Adrenal gland (tissue), 12 donors: ENCODE data around the gene MYO1A. TPM values are rescaled to one million over a fixed set of nuclear protein-coding genes. Genes with fewer than 3 reads are reported as not detected.

ENCODE experiments used
- DNase-seq, 7 donors: peaks; one replicate each; pipeline ENCODE4 v3.0.0-alpha.2; 2019 to 2020
- H3K27ac ChIP-seq, 5 donors: fragments of 200-600 bp; sonication (generic) in 4 of 5; 1 replicate in 3 of 5; 2 replicates in 2 of 5; pipeline versions ENCODE4 v1.5.1 to v1.8.0; 2016 to 2020; ENCODE audit warnings: mild to moderate bottlenecking in 1 of 5
- H3K27me3 ChIP-seq: fragments of 200-600 bp; 2 replicates; pipeline ENCODE4 v1.8.0; 2021
- H3K36me3 ChIP-seq, 2 donors: fragments of 200-600 bp; replicated peaks in 1 of 2; 1 replicate in 1 of 2; 2 replicates in 1 of 2; pipeline versions ENCODE4 v1.5.1 to v1.8.0; 2018 to 2022
- H3K4me1 ChIP-seq, 2 donors: fragments of 200-600 bp; replicated peaks in 1 of 2; 1 replicate in 1 of 2; 2 replicates in 1 of 2; pipeline versions ENCODE4 v1.5.1 to v1.8.0; 2018 to 2021
- H3K4me3 ChIP-seq, 4 donors: fragments of 200-600 bp; sonication (generic) in 3 of 4; one replicate each; pipeline ENCODE4 v1.5.1; 2016 to 2018
- H3K9me3 ChIP-seq, 3 donors: fragments of 200-600 bp; sonication (generic) in 1 of 3; replicated peaks in 1 of 3; 1 replicate in 2 of 3; 2 replicates in 1 of 3; pipeline versions ENCODE4 v1.5.1 to v1.8.0; 2016 to 2021
- CTCF ChIP-seq, 6 experiments: fragments of 450-650 bp in 4 of 6; fragments of 200-600 bp in 2 of 6; sonication (generic) in 1 of 6; IDR thresholded peaks; 1 replicate in 5 of 6; 2 replicates in 1 of 6; pipeline versions ENCODE4 v1.5.1 to v1.8.0; 2016 to 2021; ENCODE audit warnings: antibody characterized with exemption in 6 of 6, mild to moderate bottlenecking in 2 of 6, moderate library complexity in 1 of 6
- POLR2A ChIP-seq, 2 donors: fragments of 450-650 bp; IDR thresholded peaks; one replicate each; pipeline ENCODE4 v1.6.1; 2017; ENCODE audit warnings: antibody characterized with exemption in 2 of 2, mild to moderate bottlenecking in 2 of 2, moderate library complexity in 1 of 2
- WGBS, 4 donors: extraction: QIAGEN DNeasy Blood & Tissue Kit in 2 of 4; methylation state at CpG; one replicate each; pipeline versions ENCODE4 v1.1.5 to v1.1.7; 2013 to 2017; 5-methylcytosine and 5-hydroxymethylcytosine counted together
- intact Hi-C, 2 donors: fragments of 100-400 bp; cut with DNase I; formaldehyde crosslinking; loops; one replicate each; pipeline versions ENCODE4 v1.14.1 to v1.15.0; 2022 to 2023
- polyA plus RNA-seq, 3 donors: library from polyadenylated mRNA; stranded (reverse); fragments of 200-250 nt in 2 of 3; fragments of 350-450 nt in 1 of 3; fragmentation: Illumina TruSeq in 1 of 3; extraction: RNeasy Lipid Tissue Mini Kit (QIAGEN cat#74804) in 1 of 3; gene quantifications; one replicate each; pipeline ENCODE4 v1.2.3, GENCODE V29; 2013 to 2014
- total RNA-seq, 9 donors: library from RNA; depleted of rRNA in 4 of 9; stranded (reverse); fragments of >200 nt in 4 of 9; fragments of 120-200 nt in 1 of 9; fragmentation: NEBNext Ultra II Directional in 1 of 9; extraction: Animal tissue kit (Norgen Biotek cat#: 25700) in 1 of 9; gene quantifications; one replicate each; pipeline versions ENCODE4 v1.1.0 to v1.2.4, GENCODE V29; 2013 to 2023
- donor health status: healthy with polysubstance abuse.
- donor health status: Bipolar disorder and iron deficiency.
- donor health status: DM: yes; HTN: yes; CAD: no.
- donor health status: DM: no; HTN: no; CAD: no.
- donor health status: DM: no; HTN: no; CAD: no.
- donor health status: DM: yes; HTN: yes; CAD: no.

MYO1A gene
- total and polyA plus RNA-seq, 12 donors: under 0.01 to 1.6 (median 0.53) TPM; not detected in 1

- H3K27ac ChIP-seq: no peak overlapping the region
- no peaks in the 10 kb centered on the region for H3K27me3 ChIP-seq
- H3K4me1 ChIP-seq: peaks cover 8 to 30% of the 10 kb centered on the region in 2 donors
- TF ChIP-seq CTCF (IDR thresholded peaks at IDR 0.05): no peak
- TF ChIP-seq POLR2A (IDR thresholded peaks at IDR 0.05): no peak
- no peak for DNase-seq
- WGBS, 4 donors: 81 to 94% (median 84%) methylated on average over 6 of the region's 6 CpGs
- intact Hi-C loops: loop anchor here in 1 of 2 donors (5.0 kb wide), 1 partner anchor 247 kb away; no protein-coding TSS in a partner anchor
- H3K36me3 ChIP-seq: peaks cover 0 to 36% of the 10 kb centered on the region in 2 donors
- H3K4me3 ChIP-seq: no peak overlapping the region
- H3K9me3 ChIP-seq: no peaks in the 10 kb centered on the region
Measured at GRCh38 chr12:57004651-57005050, 45.3 kb downstream of the MYO1A start.

- intact Hi-C loops: loop anchor here in 1 of 2 donors (5.0 kb wide), 1 partner anchor 246 kb away; no protein-coding TSS in a partner anchor
Measured at GRCh38 chr12:57003395-57003794, 46.5 kb downstream of the MYO1A start.

GRCh38 chr12:57001448-57001906, 48.5 kb downstream of the MYO1A start:
- Histone ChIP-seq H3K4me3 (no peak overlapping the region), H3K27me3 (no peaks in the 10 kb centered on the region), H3K4me1 (peaks cover 8 to 24% of the 10 kb centered on the region in 2 donors), H3K9me3 (no peaks in the 10 kb centered on the region), H3K36me3 (peaks cover 0 to 36% of the 10 kb centered on the region in 2 donors), H3K27ac (peak overlapping the region in 1 of 5 donors; percentile 0)
- TF ChIP-seq CTCF (IDR thresholded peaks at IDR 0.05): peak; percentile 58 to 83 (median 68)
- TF ChIP-seq POLR2A (IDR thresholded peaks at IDR 0.05): no peak
- DNase-seq: peak; percentile 56 to 86 (median 66)
- intact Hi-C loops: loop anchor here in 1 of 2 donors (5.0 kb wide), 1 partner anchor 244 kb away; no protein-coding TSS in a partner anchor
- WGBS, 4 donors: 30 to 44% (median 38%) methylated on average over 9 to 13 of the region's 13 CpGs

More at GRCh38 chr12:57003395-57003794, 46.5 kb downstream of the MYO1A start:
- 90 to 93% (median 92%) methylated on average over 12 to 13 of the region's 13 CpGs for WGBS, 4 donors
- peaks cover 0 to 36% of the 10 kb centered on the region in 2 donors for H3K36me3 ChIP-seq
- H3K27me3 ChIP-seq: no peaks in the 10 kb centered on the region
- no peak overlapping the region for H3K27ac ChIP-seq
- no peak for TF ChIP-seq POLR2A (IDR thresholded peaks at IDR 0.05)
- no peak overlapping the region for H3K4me3 ChIP-seq
- no peak for DNase-seq
- no peaks in the 10 kb centered on the region for H3K9me3 ChIP-seq
- H3K4me1 ChIP-seq: peaks cover 8 to 25% of the 10 kb centered on the region in 2 donors

GRCh38 chr12:57000393-57000792, 49.5 kb downstream of the MYO1A start:
- WGBS, 4 donors: 33 to 79% (median 61%) methylated on average over 1 of the region's 1 CpG
- H3K4me1 ChIP-seq: peaks cover 3 to 21% of the 10 kb centered on the region in 2 donors
- H3K4me3 ChIP-seq: no peak overlapping the region
- TF ChIP-seq POLR2A (IDR thresholded peaks at IDR 0.05) (no peak), CTCF (IDR thresholded peaks at IDR 0.05) (no peak)
- H3K27me3 ChIP-seq: no peaks in the 10 kb centered on the region
- H3K9me3 ChIP-seq: no peaks in the 10 kb centered on the region
- peak in 1 of 7 donors; percentile 14 for DNase-seq
- H3K27ac ChIP-seq: no peak overlapping the region
- H3K36me3 ChIP-seq: peaks cover 0 to 36% of the 10 kb centered on the region in 2 donors
- intact Hi-C loops: loop anchor here in 1 of 2 donors (5.0 kb wide), 1 partner anchor 243 kb away; no protein-coding TSS in a partner anchor

- intact Hi-C loops: no loop called here
- WGBS, 4 donors: 84 to 96% (median 86%) methylated on average over 4 of the region's 4 CpGs
- H3K36me3 ChIP-seq: peaks cover 0 to 34% of the 10 kb centered on the region in 2 donors
- DNase-seq: peak in 1 of 7 donors; percentile 45
- no peak overlapping the region for H3K4me3 ChIP-seq
- peaks cover 0 to 15% of the 10 kb centered on the region in 2 donors for H3K4me1 ChIP-seq
- H3K27me3 ChIP-seq: no peaks in the 10 kb centered on the region
- no peaks in the 10 kb centered on the region for H3K9me3 ChIP-seq
- TF ChIP-seq CTCF (IDR thresholded peaks at IDR 0.05) (no peak), POLR2A (IDR thresholded peaks at IDR 0.05) (no peak)
- no peak overlapping the region for H3K27ac ChIP-seq
Measured at GRCh38 chr12:56999456-56999855, 50.5 kb downstream of the MYO1A start.
